GM12801 (cell line): ENCODE data around the gene EIF5.

Experiments
- TF ChIP-seq, protein P1 (sequence below): IDR thresholded peaks from one replicate; pipeline ENCODE4 v1.5.1; 2011; ENCODE audit warnings: control low read depth; ENCODE audit not compliant: insufficient read length; ENCODE audit errors: extremely low read depth

Gene EIF5

DNA sequence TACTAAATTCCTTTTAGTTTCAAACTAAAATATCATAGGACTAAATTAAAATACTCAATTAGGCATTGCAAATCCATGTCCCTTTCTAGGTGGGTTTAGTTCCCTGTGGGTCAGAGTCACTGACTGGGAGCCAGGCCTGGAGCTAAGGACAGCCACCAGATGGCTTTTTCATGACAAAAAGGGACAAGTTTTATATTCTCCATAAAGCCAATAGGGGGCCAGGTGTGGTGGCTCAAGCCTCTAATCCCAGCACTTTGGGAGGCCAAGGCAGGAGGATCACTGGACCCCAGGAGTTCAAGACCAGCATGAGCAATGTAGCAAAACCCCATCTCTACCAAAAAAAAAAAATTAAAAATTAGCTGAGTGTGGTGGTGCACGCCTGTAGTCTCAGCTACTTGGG lies 35.4 kb upstream of the EIF5 start:
- TF ChIP-seq, protein P1, sequence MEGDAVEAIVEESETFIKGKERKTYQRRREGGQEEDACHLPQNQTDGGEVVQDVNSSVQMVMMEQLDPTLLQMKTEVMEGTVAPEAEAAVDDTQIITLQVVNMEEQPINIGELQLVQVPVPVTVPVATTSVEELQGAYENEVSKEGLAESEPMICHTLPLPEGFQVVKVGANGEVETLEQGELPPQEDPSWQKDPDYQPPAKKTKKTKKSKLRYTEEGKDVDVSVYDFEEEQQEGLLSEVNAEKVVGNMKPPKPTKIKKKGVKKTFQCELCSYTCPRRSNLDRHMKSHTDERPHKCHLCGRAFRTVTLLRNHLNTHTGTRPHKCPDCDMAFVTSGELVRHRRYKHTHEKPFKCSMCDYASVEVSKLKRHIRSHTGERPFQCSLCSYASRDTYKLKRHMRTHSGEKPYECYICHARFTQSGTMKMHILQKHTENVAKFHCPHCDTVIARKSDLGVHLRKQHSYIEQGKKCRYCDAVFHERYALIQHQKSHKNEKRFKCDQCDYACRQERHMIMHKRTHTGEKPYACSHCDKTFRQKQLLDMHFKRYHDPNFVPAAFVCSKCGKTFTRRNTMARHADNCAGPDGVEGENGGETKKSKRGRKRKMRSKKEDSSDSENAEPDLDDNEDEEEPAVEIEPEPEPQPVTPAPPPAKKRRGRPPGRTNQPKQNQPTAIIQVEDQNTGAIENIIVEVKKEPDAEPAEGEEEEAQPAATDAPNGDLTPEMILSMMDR: no peak

DNA sequence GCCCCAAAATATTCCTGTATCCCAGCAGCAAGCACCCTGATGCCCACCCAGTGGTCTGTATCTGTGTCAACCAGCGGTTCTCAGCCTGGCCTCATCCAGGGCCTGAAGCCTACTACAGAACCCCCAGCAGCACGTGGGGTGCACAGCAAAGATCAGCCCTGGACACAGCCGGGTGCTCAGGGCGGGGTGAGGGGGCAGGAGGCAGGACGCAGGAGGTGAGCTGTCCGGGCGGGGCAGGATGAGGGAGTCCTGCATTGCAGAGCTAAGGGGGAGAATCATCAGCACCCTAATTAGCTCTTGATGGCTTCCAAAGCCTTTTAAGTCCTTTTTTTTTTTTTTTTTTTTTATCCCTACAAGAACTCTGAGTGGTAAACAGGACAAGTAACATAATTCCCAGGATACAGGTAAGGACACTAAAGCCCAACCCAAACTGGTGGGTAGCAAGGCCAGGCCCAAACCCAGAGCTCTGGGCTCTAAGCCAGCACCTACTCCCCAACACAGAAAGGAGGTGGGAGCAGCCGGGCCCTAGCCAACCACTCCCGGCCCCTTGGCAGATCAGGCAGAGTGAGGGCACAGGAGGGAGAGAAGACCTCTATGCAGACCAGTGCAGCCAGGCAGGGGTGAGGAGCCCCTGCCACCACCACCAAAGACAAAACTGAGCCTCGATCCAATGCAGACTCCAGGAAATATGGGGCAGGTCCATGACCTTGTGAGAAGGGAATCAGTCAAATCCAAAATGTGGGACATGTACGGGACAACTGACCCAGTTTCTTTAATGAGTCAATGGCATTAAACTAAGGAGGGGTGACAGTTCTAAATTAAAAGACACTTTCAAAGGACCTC lies 32.3 kb upstream of the EIF5 start:
- TF ChIP-seq, protein P1: no peak

DNA sequence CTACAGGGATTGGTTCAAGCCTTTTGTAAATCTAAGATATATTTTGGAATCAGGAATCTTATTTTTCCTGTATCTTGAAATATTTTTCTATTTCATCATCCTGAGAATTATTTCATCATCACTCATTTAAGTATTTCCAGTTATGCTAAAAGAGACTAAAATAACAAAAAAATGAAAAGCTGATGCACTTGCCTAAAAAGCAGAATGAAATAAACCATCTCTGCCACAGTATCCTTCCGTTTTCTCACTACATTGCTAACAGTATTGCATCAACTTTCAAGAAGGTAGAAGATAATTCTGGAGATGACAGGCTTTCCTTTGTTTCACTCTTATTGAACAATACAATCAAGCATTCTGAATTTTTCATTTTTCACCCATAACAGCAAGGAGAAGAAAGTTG lies 31.1 kb upstream of the EIF5 start:
- TF ChIP-seq, protein P1: no peak

DNA sequence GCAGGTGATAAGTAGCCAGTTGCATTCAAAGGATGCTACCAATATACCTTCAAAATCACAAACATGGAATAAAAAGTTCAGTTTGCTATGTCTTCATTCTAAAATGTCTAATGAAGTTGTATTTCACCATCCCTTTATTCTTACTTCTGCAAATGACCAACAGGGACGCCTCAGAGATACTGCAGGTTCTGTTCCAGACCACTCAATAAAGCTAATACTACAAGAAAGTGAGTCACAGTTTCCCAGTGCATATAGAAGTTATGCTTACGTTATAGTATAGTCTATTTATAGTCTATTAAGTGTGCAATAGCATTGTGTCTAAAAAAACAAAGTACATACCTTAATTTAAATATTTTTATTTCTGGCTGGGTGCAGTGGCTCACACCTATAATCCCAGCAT lies 29.3 kb upstream of the EIF5 start:
- TF ChIP-seq, protein P1: no peak

DNA sequence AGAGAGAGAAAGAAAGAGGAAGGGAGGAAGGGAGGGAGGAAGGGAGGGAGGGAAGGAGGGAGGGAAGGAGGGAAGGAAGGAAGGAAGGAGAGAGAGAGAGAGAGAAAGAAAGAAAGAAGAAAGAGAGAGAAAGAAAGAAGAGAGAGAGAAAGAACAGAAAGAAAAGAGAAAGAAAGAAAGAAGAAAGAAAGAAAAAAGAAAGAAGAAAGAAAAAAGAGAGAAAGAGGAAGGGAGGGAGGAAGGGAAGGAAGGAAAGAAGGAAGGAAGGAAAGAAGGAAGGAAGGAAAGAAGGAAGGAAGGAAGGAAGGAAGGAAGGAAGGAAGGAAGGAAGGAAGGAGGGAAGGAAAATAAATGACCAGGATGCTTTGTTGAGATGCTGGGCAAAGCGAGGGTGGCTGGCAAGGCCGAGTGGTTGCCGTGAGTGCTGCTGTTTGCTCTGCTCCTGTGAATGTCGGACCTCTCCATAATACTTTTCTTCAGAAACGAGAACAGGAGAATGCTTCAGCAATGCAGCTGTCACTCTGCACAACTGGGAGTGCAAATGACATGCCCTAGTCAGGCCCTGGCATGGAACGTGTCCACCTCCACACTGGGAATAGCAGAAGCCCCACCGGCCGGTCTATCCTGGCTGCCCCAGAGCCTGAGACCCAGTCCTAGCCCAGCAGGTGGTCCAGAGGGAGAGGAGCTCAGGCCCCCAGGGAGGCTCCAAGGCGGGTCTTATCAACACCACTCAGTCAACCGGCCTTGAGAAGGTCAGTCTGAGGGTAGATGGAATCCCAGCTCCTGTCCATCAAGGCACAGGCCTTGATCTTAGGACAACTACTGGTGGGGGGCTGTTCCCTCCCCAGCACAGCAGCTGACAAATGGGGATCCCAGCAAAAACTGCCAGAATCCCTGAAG lies 25.1 kb upstream of the EIF5 start:
- TF ChIP-seq, protein P1: no peak

DNA sequence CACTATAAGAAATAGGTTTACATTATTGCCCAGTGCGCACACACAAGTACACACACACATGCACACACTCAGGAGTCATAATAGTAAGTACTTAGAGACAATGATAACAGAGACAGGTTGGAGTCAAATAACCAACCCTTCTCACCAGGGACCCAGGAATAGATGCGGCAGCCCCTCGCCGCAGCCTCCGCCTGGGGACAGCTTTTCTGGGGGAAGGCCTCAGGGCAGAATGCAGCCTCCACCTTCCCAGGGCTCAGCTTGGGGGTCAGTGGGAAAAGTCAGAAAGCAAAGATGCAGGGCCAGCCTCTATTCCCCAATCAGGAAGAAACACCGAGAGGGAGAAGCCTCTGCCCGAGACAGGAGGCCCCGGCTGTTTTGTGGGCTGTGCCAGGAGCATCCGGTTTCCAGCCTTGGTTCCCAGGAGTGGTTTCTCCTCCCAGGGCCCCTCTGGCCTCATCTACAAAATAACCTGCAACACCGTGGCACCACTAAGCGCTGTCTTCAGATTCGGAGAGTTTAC lies 23.4 kb upstream of the EIF5 start:
- TF ChIP-seq, protein P1: no peak
